Measurements from ENCODE around the gene RPS5. TPM values are rescaled to one million over a fixed set of nuclear protein-coding genes. Genes with fewer than 3 reads are reported as not detected.

The RPS5 gene
- total and polyA plus RNA-seq, 9 of the 15 experiments (the other 6 are each of a cell fraction or from before 2014, with no cell fraction given) = 1,228 to 3,570 (median 2,484) TPM

DNA sequence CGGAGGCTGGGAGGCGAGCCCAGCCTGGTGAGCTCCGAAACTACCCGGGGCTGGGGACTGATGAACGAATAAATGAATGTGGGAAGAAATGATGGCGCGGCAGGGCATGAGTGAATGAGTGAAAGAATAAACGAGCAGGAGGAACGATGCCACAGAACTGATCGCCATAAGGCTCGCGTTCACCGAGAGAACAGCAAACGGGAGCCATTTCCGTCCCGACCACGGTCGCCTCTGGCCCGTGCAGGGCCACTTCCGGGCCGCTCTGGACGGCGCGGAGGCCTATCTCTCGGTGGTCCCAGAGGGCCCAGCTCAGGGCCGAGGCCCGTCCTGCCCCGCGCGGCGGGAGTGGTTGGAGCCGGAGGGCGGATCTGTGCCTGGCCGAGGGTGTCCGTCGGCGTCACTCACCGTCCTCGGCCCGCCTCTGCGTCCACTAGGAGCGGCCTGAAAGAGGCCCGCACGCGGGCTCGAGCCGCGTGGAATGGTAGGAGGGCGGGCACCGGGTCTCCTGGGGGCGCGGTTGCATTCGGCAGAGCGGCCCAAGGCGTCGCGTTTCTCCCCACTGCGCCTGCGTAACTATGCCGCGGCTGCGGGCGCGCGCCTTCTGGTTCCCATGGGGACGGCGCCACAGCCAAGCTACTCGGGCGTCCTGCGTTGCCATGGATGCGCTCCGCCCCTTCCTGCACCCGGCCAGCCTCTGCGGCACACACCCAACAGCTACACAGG, 24.6 kb upstream of the RPS5 start, which contains the start of gene ZNF497 (continued):
- TF ChIP-seq ZNF280A (IDR thresholded peaks at IDR 0.05; ENCODE audit: low read depth, partially characterized antibody) (no peak), ERF (CRISPR knock-in tag; IDR thresholded peaks at IDR 0.05) (0 out of 2 replicates have a peak, but pooled peaks have one; percentile 6), SRSF9 (IDR thresholded peaks at IDR 0.05; ENCODE audit: borderline replicate concordance, low read depth, low read length) (no peak), ZNF780A (CRISPR knock-in tag; IDR thresholded peaks at IDR 0.05) (no peak), U2AF1 (optimal IDR thresholded peaks at IDR 0.05; ENCODE audit: low read depth, low read length) (peak; percentile 66), SIX5 (IDR thresholded peaks at IDR 0.05; ENCODE audit: borderline replicate concordance in 1 of 2, insufficient read depth in 1 of 2, low read depth in 1 of 2, low read length in 2 of 2) (peak in 1 of 2 experiments; percentile 45; a peak in 2 of 4 replicates), ETV1 (tag; conservative IDR thresholded peaks at IDR 0.05; ENCODE audit: low read depth) (peak; percentile 92), BCOR (IDR thresholded peaks at IDR 0.05) (0 out of 2 replicates have a peak, but pooled peaks have one; percentile 67), ETS2 (tag; IDR thresholded peaks at IDR 0.05; ENCODE audit: borderline replicate concordance, poor library complexity, severe bottlenecking) (no peak), UBTF (IDR thresholded peaks at IDR 0.05; ENCODE audit: borderline replicate concordance in 1 of 2, low read depth in 2 of 2, low read length in 2 of 2) (peak; percentile 11 to 27; a peak in 2 of 4 replicates), RBM14 (IDR thresholded peaks at IDR 0.05; ENCODE audit: borderline replicate concordance, insufficient read depth, low read depth, low read length) (no peak), ZNF449 (CRISPR knock-in tag; IDR thresholded peaks at IDR 0.05) (no peak), PYGO2 (tag; IDR thresholded peaks at IDR 0.05) (no peak)
- TF ChIP-seq, protein P1, sequence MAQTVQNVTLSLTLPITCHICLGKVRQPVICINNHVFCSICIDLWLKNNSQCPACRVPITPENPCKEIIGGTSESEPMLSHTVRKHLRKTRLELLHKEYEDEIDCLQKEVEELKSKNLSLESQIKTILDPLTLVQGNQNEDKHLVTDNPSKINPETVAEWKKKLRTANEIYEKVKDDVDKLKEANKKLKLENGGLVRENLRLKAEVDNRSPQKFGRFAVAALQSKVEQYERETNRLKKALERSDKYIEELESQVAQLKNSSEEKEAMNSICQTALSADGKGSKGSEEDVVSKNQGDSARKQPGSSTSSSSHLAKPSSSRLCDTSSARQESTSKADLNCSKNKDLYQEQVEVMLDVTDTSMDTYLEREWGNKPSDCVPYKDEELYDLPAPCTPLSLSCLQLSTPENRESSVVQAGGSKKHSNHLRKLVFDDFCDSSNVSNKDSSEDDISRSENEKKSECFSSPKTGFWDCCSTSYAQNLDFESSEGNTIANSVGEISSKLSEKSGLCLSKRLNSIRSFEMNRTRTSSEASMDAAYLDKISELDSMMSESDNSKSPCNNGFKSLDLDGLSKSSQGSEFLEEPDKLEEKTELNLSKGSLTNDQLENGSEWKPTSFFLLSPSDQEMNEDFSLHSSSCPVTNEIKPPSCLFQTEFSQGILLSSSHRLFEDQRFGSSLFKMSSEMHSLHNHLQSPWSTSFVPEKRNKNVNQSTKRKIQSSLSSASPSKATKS (CRISPR knock-in tag; IDR thresholded peaks at IDR 0.05) = no peak
- TF ChIP-seq, protein P2, sequence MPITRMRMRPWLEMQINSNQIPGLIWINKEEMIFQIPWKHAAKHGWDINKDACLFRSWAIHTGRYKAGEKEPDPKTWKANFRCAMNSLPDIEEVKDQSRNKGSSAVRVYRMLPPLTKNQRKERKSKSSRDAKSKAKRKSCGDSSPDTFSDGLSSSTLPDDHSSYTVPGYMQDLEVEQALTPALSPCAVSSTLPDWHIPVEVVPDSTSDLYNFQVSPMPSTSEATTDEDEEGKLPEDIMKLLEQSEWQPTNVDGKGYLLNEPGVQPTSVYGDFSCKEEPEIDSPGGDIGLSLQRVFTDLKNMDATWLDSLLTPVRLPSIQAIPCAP (CRISPR knock-in tag; IDR thresholded peaks at IDR 0.05; ENCODE audit: borderline replicate concordance) = no peak
- TF ChIP-seq, protein P3, sequence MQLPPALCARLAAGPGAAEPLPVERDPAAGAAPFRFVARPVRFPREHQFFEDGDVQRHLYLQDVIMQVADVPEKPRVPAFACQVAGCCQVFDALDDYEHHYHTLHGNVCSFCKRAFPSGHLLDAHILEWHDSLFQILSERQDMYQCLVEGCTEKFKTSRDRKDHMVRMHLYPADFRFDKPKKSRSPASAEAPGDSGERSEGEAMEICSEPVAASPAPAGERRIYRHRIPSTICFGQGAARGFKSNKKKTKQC (CRISPR knock-in tag; IDR thresholded peaks at IDR 0.05) = no peak
